Measurements from ENCODE around the gene CTXND2. TPM values are rescaled to one million over a fixed set of nuclear protein-coding genes. Genes with fewer than 3 reads are reported as not detected.

The CTXND2 gene
- polyA plus RNA-seq, 1 of the 3 experiments (the other 2 are of a cell fraction): not detected

GRCh38 chr1:150912623-150913022, 25.7 kb downstream of the CTXND2 start:
- Histone ChIP-seq H3K79me2 (ENCODE audit: insufficient read depth) (no peaks in the 10 kb centered on the region), H3K27ac (ENCODE audit: low read depth in 2 of 2, low read length in 1 of 2) (no peak overlapping the region), H3K4me1 (ENCODE audit: control insufficient read depth in 1 of 2, insufficient read depth in 2 of 2, low read depth in 1 of 2, low read length in 1 of 2) (no peaks in the 10 kb centered on the region), H3K4me2 (no peak overlapping the region), H3K36me3 (replicated peaks in 1 of 2; ENCODE audit: control insufficient read depth in 1 of 2, insufficient read depth in 2 of 2, low read length in 1 of 2) (no peaks in the 10 kb centered on the region), H3K4me3 (ENCODE audit: low read depth in 2 of 2, low read length in 1 of 2) (no peak overlapping the region), H3K9me3 (no peaks in the 10 kb centered on the region), H3F3A (replicated peaks; ENCODE audit: insufficient read depth) (no peaks in the 10 kb centered on the region), H3K9me2 (no peaks in the 10 kb centered on the region), H3K9ac (no peak overlapping the region), H4K20me1 (ENCODE audit: insufficient read depth) (no peaks in the 10 kb centered on the region), H3K27me3 (ENCODE audit: insufficient read depth) (no peaks in the 10 kb centered on the region), H2AFZ (ENCODE audit: low read depth) (no peak overlapping the region)
- TF ChIP-seq FOSL2 (IDR thresholded peaks at IDR 0.05; ENCODE audit: borderline replicate concordance, low read depth) (no peak), EP300 (IDR thresholded peaks at IDR 0.05; ENCODE audit: borderline replicate concordance in 1 of 2, low read depth in 1 of 2, low read length in 1 of 2) (no peak), PBX3 (IDR thresholded peaks at IDR 0.05) (no peak), SMC3 (IDR thresholded peaks at IDR 0.05; ENCODE audit: low read depth, low read length) (no peak), IRF3 (IDR thresholded peaks at IDR 0.05; ENCODE audit: low read depth, low read length) (no peak), EZH2phosphoT487 (IDR thresholded peaks at IDR 0.05; ENCODE audit: borderline replicate concordance, low read depth) (no peak)
- POLR2A ChIA-PET: no interaction called here
- no peak for DNase-seq
- CTCF ChIA-PET: interaction anchor here (1.9 kb wide), 1 partner anchor 10 kb away, joined by 13 read pairs; no protein-coding TSS in a partner anchor

- DNase-seq: no peak
- TF ChIP-seq MAX (IDR thresholded peaks at IDR 0.05; ENCODE audit: low read depth) (no peak), FOSL2 (IDR thresholded peaks at IDR 0.05; ENCODE audit: borderline replicate concordance, low read depth) (no peak), USF1 (IDR thresholded peaks at IDR 0.05; ENCODE audit: borderline replicate concordance, low read depth) (no peak), FOXM1 (IDR thresholded peaks at IDR 0.05; ENCODE audit: low read depth) (no peak), FOXJ3 (CRISPR knock-in tag; IDR thresholded peaks at IDR 0.05) (no peak), RCOR1 (IDR thresholded peaks at IDR 0.05; ENCODE audit: low read length) (no peak), TEAD4 (IDR thresholded peaks at IDR 0.05; ENCODE audit: borderline replicate concordance, insufficient read depth) (no peak), ELF1 (IDR thresholded peaks at IDR 0.05) (no peak), ZBTB33 (IDR thresholded peaks at IDR 0.05; ENCODE audit: borderline replicate concordance, low read depth) (no peak), MXI1 (IDR thresholded peaks at IDR 0.05; ENCODE audit: low read depth, low read length) (no peak), GABPA (IDR thresholded peaks at IDR 0.05; ENCODE audit: low read depth) (no peak), RAD21 (IDR thresholded peaks at IDR 0.05; ENCODE audit: low read length) (no peak), YY1 (IDR thresholded peaks at IDR 0.05; ENCODE audit: low read depth) (no peak)
- Histone ChIP-seq H3K4me1 (ENCODE audit: control insufficient read depth in 1 of 2, insufficient read depth in 2 of 2, low read depth in 1 of 2, low read length in 1 of 2) (no peaks in the 10 kb centered on the region; a peak in 1 of 4 replicates), H3K9me3 (no peaks in the 10 kb centered on the region), H3K4me2 (no peak overlapping the region), H3K4me3 (ENCODE audit: low read depth in 2 of 2, low read length in 1 of 2) (no peak overlapping the region), H4K20me1 (ENCODE audit: insufficient read depth) (no peaks in the 10 kb centered on the region), H3K27ac (ENCODE audit: low read depth in 2 of 2, low read length in 1 of 2) (no peak overlapping the region), H3K9ac (no peak overlapping the region), H2AFZ (ENCODE audit: low read depth) (no peak overlapping the region), H3K27me3 (ENCODE audit: insufficient read depth) (no peaks in the 10 kb centered on the region), H3F3A (replicated peaks; ENCODE audit: insufficient read depth) (peaks cover 3% of the 10 kb centered on the region), H3K36me3 (replicated peaks in 1 of 2; ENCODE audit: control insufficient read depth in 1 of 2, insufficient read depth in 2 of 2, low read length in 1 of 2) (no peaks in the 10 kb centered on the region), H3K79me2 (ENCODE audit: insufficient read depth) (no peaks in the 10 kb centered on the region), H3K9me2 (no peaks in the 10 kb centered on the region)
- ChIA-PET CTCF (interaction anchor here (0.5 kb wide), 1 partner anchor 65 kb away, joined by 3 read pairs; no protein-coding TSS in a partner anchor), POLR2A (no interaction called here)
- WGBS (ENCODE audit: low lambda C conversion rate): 98% methylated on average over 7 of the region's 7 CpGs
These were observed 30.5 kb downstream of the CTXND2 start for GRCh38 chr1:150917387-150917786.
